Activated T-helper 17 cell treated with anti-CD3 and anti-CD28 coated beads, Interleukin-2, amount 50 U/mL, for 72 hours (primary cell): Measurements from ENCODE around the gene CD200R1L. TPM values are rescaled to one million over a fixed set of nuclear protein-coding genes. Genes with fewer than 3 reads are reported as not detected.

Experiments used
- ATAC-seq: fragments of 150-1000 bp; cut with Tn5 transposase; replicated peaks from 2 replicates; pipeline ENCODE4 v1.10.0; 2021; ENCODE audit warnings: mild to moderate bottlenecking, moderate library complexity
- H3K27ac Mint-ChIP-seq: one replicate; pipeline ENCODE4 v1.8.0; 2022; ENCODE audit warnings: mixed read lengths
- H3K27me3 Mint-ChIP-seq: one replicate; pipeline ENCODE4 v1.8.0; 2022; ENCODE audit warnings: mixed read lengths
- H3K36me3 Mint-ChIP-seq: one replicate; pipeline ENCODE4 v1.8.0; 2022; ENCODE audit warnings: low read depth, mild to moderate bottlenecking, mixed read lengths
- H3K4me1 Mint-ChIP-seq: one replicate; pipeline ENCODE4 v1.8.0; 2022; ENCODE audit warnings: mixed read lengths
- H3K4me3 Mint-ChIP-seq: one replicate; pipeline ENCODE4 v1.8.0; 2022; ENCODE audit warnings: mild to moderate bottlenecking, mixed read lengths
- H3K9me3 Mint-ChIP-seq: one replicate; pipeline ENCODE4 v1.8.0; 2022; ENCODE audit warnings: mixed read lengths
- total RNA-seq, 2 donors: library from RNA; stranded (reverse); gene quantifications; one replicate each; pipeline ENCODE4 v1.2.3, GENCODE V29; 2022

The CD200R1L gene
- total RNA-seq, 2 donors from 2014 or later = not detected

GRCh38 chr3:112786881-112787579 lies 59.6 kb downstream of the CD200R1L start:
- Mint-ChIP-seq H3K27ac (no peak overlapping the region), H3K36me3 (no peaks in the 10 kb centered on the region), H3K4me3 (no peak overlapping the region), H3K4me1 (no peaks in the 10 kb centered on the region), H3K9me3 (no peaks in the 10 kb centered on the region), H3K27me3 (no peaks in the 10 kb centered on the region)
- ATAC-seq = no peak

DNA sequence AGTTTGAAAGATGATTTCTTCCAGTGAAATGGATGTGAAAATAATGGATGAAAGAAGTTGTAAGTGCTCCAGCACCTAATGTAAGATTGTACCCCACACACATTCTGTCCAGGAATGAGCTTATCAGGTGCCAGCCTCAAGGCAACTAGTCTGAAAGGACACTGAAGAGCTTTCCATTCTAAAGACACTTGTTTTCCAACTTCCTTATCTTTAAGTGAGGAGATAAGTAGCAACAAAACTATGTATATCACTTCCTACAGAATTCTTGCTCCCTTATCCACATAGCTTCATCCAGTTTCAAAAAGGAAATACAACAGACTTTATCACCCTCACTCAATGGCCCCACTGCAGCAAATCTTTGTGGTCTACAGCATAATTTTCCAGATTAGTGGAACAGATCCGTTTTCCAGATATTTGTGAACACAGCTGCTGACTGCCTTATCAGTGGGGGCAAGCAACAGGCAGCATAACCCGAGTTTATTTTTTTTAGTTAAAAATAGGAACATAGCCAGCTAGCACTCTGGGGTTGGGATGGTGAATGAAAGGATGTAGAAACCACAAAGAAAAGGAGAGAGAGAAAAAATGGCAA lies 60.6 kb downstream of the CD200R1L start:
- Mint-ChIP-seq H3K4me3 (no peak overlapping the region), H3K36me3 (no peaks in the 10 kb centered on the region), H3K4me1 (no peaks in the 10 kb centered on the region), H3K27me3 (no peaks in the 10 kb centered on the region), H3K27ac (no peak overlapping the region), H3K9me3 (no peaks in the 10 kb centered on the region)
- ATAC-seq = no peak

GRCh38 chr3:112785321-112786001 lies 61.2 kb downstream of the CD200R1L start:
- Mint-ChIP-seq H3K27ac (no peak overlapping the region), H3K36me3 (no peaks in the 10 kb centered on the region), H3K27me3 (no peaks in the 10 kb centered on the region), H3K4me3 (no peak overlapping the region), H3K9me3 (no peaks in the 10 kb centered on the region), H3K4me1 (no peaks in the 10 kb centered on the region)
- ATAC-seq = no peak

- Mint-ChIP-seq H3K27ac (no peak overlapping the region), H3K9me3 (no peaks in the 10 kb centered on the region), H3K4me1 (no peaks in the 10 kb centered on the region), H3K36me3 (no peaks in the 10 kb centered on the region), H3K27me3 (no peaks in the 10 kb centered on the region), H3K4me3 (no peak overlapping the region)
- ATAC-seq = no peak
These were observed 64.2 kb downstream of the CD200R1L start for GRCh38 chr3:112782491-112782890.

DNA sequence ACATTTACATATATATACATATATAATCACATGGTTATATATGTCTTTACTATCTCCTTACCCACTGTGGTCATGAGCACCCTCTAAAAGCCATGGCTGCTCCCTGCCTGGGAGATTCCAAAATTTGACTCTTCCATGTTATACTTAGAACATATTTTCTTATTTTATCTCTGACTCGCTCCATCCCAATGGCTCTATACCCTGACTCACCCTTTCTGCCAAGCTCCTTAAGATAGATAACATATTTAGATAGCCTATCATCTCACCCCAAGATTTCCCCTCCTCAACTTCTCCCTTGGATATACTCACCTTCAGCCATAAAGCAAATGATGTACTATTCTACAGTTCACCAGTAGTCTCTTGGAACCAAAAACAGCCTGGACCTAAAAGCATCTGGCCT lies 65.1 kb downstream of the CD200R1L start:
- H3K36me3 Mint-ChIP-seq = no peaks in the 10 kb centered on the region
- H3K9me3 Mint-ChIP-seq = no peaks in the 10 kb centered on the region
- H3K27ac Mint-ChIP-seq = no peak overlapping the region
- no peaks in the 10 kb centered on the region for H3K4me1 Mint-ChIP-seq
- H3K27me3 Mint-ChIP-seq = no peaks in the 10 kb centered on the region
- no peak for ATAC-seq
- H3K4me3 Mint-ChIP-seq = no peak overlapping the region

GRCh38 chr3:112779558-112780480 lies 66.8 kb downstream of the CD200R1L start:
- peaks cover 7% of the 10 kb centered on the region for H3K4me1 Mint-ChIP-seq
- no peaks in the 10 kb centered on the region for H3K9me3 Mint-ChIP-seq
- H3K4me3 Mint-ChIP-seq = no peak overlapping the region
- H3K36me3 Mint-ChIP-seq = no peaks in the 10 kb centered on the region
- ATAC-seq = no peak
- H3K27me3 Mint-ChIP-seq = no peaks in the 10 kb centered on the region
- H3K27ac Mint-ChIP-seq = no peak overlapping the region

- H3K27ac Mint-ChIP-seq = no peak overlapping the region
- no peaks in the 10 kb centered on the region for H3K36me3 Mint-ChIP-seq
- peaks cover 15% of the 10 kb centered on the region for H3K4me1 Mint-ChIP-seq
- ATAC-seq = no peak
- H3K9me3 Mint-ChIP-seq = no peaks in the 10 kb centered on the region
- no peaks in the 10 kb centered on the region for H3K27me3 Mint-ChIP-seq
- H3K4me3 Mint-ChIP-seq = no peak overlapping the region
These were observed 67.7 kb downstream of the CD200R1L start for GRCh38 chr3:112779011-112779410.

GRCh38 chr3:112778353-112778948 lies 68.2 kb downstream of the CD200R1L start:
- Mint-ChIP-seq H3K27me3 (no peaks in the 10 kb centered on the region), H3K4me3 (no peak overlapping the region), H3K4me1 (peaks cover 18% of the 10 kb centered on the region), H3K9me3 (no peaks in the 10 kb centered on the region), H3K27ac (no peak overlapping the region), H3K36me3 (no peaks in the 10 kb centered on the region)
- no peak for ATAC-seq

DNA sequence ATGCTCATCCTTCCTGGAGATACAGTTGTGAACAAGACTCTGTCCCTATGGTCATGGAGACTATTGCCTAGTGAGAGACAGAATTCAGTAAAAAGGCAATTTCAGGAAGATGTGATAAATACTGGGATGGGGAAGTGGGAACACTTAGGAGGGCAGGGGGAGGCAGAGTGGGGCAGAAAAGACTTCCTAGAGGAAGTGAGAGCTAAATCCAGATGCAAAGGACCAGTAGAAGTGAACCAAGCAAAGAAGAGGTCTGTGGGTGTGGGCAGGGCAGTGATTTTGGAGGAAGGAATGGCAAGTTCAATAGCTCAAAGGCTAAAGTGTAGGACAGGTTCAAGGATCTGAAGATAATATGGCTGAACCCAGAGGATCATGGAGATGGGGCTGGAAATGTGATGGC lies 68.9 kb downstream of the CD200R1L start:
- H3K4me1 Mint-ChIP-seq = peaks cover 18% of the 10 kb centered on the region
- no peaks in the 10 kb centered on the region for H3K36me3 Mint-ChIP-seq
- no peak overlapping the region for H3K4me3 Mint-ChIP-seq
- ATAC-seq = no peak
- H3K9me3 Mint-ChIP-seq = no peaks in the 10 kb centered on the region
- no peaks in the 10 kb centered on the region for H3K27me3 Mint-ChIP-seq
- H3K27ac Mint-ChIP-seq = no peak overlapping the region

- Mint-ChIP-seq H3K36me3 (no peaks in the 10 kb centered on the region), H3K27ac (no peak overlapping the region), H3K4me3 (no peak overlapping the region), H3K27me3 (no peaks in the 10 kb centered on the region), H3K9me3 (no peaks in the 10 kb centered on the region), H3K4me1 (peaks cover 24% of the 10 kb centered on the region)
- no peak for ATAC-seq
These were observed 69.8 kb downstream of the CD200R1L start for GRCh38 chr3:112776836-112777235.

GRCh38 chr3:112776000-112776399 lies 70.7 kb downstream of the CD200R1L start:
- peaks cover 26% of the 10 kb centered on the region for H3K4me1 Mint-ChIP-seq
- peak; percentile 49 for ATAC-seq
- H3K27me3 Mint-ChIP-seq = no peaks in the 10 kb centered on the region
- H3K36me3 Mint-ChIP-seq = no peaks in the 10 kb centered on the region
- H3K27ac Mint-ChIP-seq = peak overlapping the region; percentile 47
- peak overlapping the region; percentile 28 for H3K4me3 Mint-ChIP-seq
- H3K9me3 Mint-ChIP-seq = no peaks in the 10 kb centered on the region

DNA sequence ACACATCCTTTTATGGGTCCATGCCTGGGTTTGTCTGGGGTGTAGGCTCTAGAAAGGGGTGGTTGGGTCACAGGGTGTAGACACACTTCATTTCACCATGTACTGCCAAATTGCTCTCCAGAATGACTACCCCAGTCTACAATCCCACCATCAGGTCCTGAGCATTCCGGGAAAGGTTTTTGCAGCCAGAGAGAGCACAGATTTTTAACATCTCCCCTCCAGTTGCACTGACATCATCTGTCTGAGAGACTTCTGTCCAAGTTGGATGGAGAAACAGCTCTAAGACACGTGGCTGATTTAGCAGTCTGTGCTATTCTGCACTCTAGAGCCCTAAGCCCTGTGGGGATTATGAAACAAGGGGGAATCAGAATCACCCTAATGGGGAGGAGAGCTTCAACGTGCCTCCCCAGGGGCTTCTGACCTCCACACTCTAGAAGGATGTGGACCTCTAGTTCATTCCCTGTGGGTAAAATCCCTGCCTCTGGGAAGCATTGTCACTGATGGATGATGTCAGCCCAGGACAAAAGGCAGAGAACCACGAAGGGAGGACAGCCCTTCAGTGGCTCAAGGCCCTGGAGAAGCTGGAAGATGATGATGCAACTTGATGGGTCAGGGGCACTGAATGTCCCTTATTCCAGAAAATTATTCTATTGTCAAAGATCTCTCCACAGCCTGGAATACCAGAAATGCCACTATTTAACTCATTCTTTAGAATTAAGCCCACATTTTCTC lies 71.5 kb downstream of the CD200R1L start:
- Mint-ChIP-seq H3K4me3 (peak overlapping the region; percentile 52), H3K27ac (peak overlapping the region; percentile 63), H3K9me3 (no peaks in the 10 kb centered on the region), H3K36me3 (no peaks in the 10 kb centered on the region), H3K4me1 (peaks cover 32% of the 10 kb centered on the region), H3K27me3 (no peaks in the 10 kb centered on the region)
- no peak for ATAC-seq

DNA sequence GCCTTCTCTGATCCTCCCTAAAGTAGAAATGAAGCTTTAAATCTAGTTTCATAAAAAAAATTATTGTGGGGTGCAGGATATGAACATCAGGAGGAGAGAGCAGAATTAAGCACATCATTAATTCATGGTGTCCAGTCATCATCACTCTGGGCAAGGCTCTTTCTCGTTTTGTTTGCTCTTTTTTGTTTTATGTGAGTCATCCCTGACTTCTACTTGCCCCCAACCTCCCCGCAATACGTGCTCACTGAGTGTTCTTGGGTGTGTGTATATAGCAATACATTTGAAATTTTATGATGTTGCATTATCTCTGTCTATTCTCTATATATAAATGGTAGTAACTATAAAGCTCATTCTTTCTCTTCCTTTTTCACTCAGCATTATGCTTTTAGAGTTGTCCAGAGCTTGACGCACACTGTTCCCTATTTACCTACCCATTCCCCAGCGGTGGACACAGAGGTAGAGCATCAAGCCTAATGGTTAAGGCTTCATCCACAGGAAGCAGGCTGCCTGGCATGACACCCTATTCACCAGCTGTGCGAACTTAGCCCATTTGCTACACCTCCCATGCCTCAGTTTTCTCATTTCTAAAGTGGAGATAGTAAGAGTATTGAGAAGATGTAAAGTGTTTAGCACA lies 72.3 kb downstream of the CD200R1L start:
- H3K27ac Mint-ChIP-seq = peak overlapping the region; percentile 63
- H3K36me3 Mint-ChIP-seq = no peaks in the 10 kb centered on the region

More for the DNA sequence above, 72.3 kb downstream of the CD200R1L start:
- H3K27me3 Mint-ChIP-seq = no peaks in the 10 kb centered on the region
- ATAC-seq = peak; percentile 37
- peaks cover 37% of the 10 kb centered on the region for H3K4me1 Mint-ChIP-seq
- peak overlapping the region; percentile 52 for H3K4me3 Mint-ChIP-seq
- no peaks in the 10 kb centered on the region for H3K9me3 Mint-ChIP-seq
